GM18867 (cell line): ENCODE measurements around the gene CD36.
"Not testable (repeated sequence)": the region's sequence is repeated elsewhere in the genome, so short reads cannot be mapped to it uniquely, and the experiment has no call there.

Experiments used
- ATAC-seq: cut with Tn5 transposase; IDR thresholded peaks from one replicate; pipeline ENCODE4 v1.9.1; 2021; ENCODE audit warnings: mild to moderate bottlenecking, moderate library complexity; ENCODE audit not compliant: unreplicated experiment

CD36 gene

GRCh38 chr7:80649011-80649410, 10.6 kb downstream of the CD36 start:
- no peak for ATAC-seq

- no peak for ATAC-seq
These were observed 11.6 kb downstream of the CD36 start for GRCh38 chr7:80650030-80650429.

- ATAC-seq, result no peak
These were observed 13.0 kb downstream of the CD36 start for GRCh38 chr7:80651471-80651870.

GRCh38 chr7:80653244-80653643, 14.8 kb downstream of the CD36 start:
- ATAC-seq, result no peak

GRCh38 chr7:80654887-80655340, 16.5 kb downstream of the CD36 start:
- ATAC-seq, result no peak

- no peak for ATAC-seq
These were observed 17.6 kb downstream of the CD36 start for GRCh38 chr7:80656029-80656428.

GRCh38 chr7:80659120-80660055, 20.9 kb downstream of the CD36 start:
- peak; percentile 81 for ATAC-seq

- ATAC-seq, result no peak
These were observed 22.5 kb downstream of the CD36 start for GRCh38 chr7:80660939-80661338.

GRCh38 chr7:80661729-80662128, 23.3 kb downstream of the CD36 start:
- no peak for ATAC-seq

- no peak for ATAC-seq
These were observed 23.8 kb downstream of the CD36 start for GRCh38 chr7:80662252-80662651.

- no peak for ATAC-seq
These were observed 27.1 kb downstream of the CD36 start for GRCh38 chr7:80665526-80665925.

GRCh38 chr7:80666376-80666775, 27.9 kb downstream of the CD36 start:
- ATAC-seq, result no peak

GRCh38 chr7:80669367-80669766, 30.9 kb downstream of the CD36 start:
- ATAC-seq, result not testable (repeated sequence)

GRCh38 chr7:80671744-80672143, 33.3 kb downstream of the CD36 start:
- ATAC-seq, result no peak

- no peak for ATAC-seq
These were observed 36.6 kb downstream of the CD36 start for GRCh38 chr7:80675090-80675489.

GRCh38 chr7:80676404-80676803, 38.0 kb downstream of the CD36 start:
- no peak for ATAC-seq

- no peak for ATAC-seq
These were observed 39.2 kb downstream of the CD36 start for GRCh38 chr7:80677629-80678028.

GRCh38 chr7:80678707-80679106, 40.3 kb downstream of the CD36 start:
- ATAC-seq, result no peak

GRCh38 chr7:80679921-80680907, 41.8 kb downstream of the CD36 start:
- ATAC-seq, result no peak

GRCh38 chr7:80681272-80681885, 42.9 kb downstream of the CD36 start:
- ATAC-seq, result peak; percentile 71

GRCh38 chr7:80682744-80683143, 44.3 kb downstream of the CD36 start:
- ATAC-seq, result no peak
